GM23338 (cell line): ENCODE measurements around the gene CPE. TPM values are rescaled to one million over a fixed set of nuclear protein-coding genes. Genes with fewer than 3 reads are reported as not detected.

Experiments
- ATAC-seq: fragments of 200-7000 bp; cut with Tn5 transposase; 3 replicates; pipeline ENCODE4 v1.9.1; 2020
- DNase-seq: peaks from one replicate; pipeline ENCODE4 v3.0.0-alpha.2; 2015; ENCODE audit warnings: low spot score
- H2AFZ ChIP-seq: fragments of 200-600 bp; sonication (generic); 2 replicates; pipeline ENCODE4 v1.8.0; 2016; ENCODE audit warnings: antibody characterized with exemption, mild to moderate bottlenecking, moderate library complexity
- H3F3A ChIP-seq: fragments of 200-600 bp; sonication (generic); replicated peaks from 2 replicates; pipeline ENCODE4 v1.8.0; 2017; ENCODE audit warnings: antibody characterized with exemption, mixed run types, low read depth
- H3K27ac ChIP-seq: fragments of 200-600 bp; sonication (generic); 2 replicates; pipeline ENCODE4 v1.6.1; 2016; ENCODE audit warnings: low read depth
- H3K27me3 ChIP-seq: fragments of 200-600 bp; sonication (generic); 2 replicates; pipeline ENCODE4 v1.8.0; 2016; ENCODE audit warnings: mild to moderate bottlenecking, mixed run types, moderate library complexity; ENCODE audit not compliant: insufficient read depth
- H3K36me3 ChIP-seq: fragments of 200-600 bp; sonication (generic); 2 replicates; pipeline ENCODE4 v1.8.0; 2016; ENCODE audit warnings: mild to moderate bottlenecking; ENCODE audit not compliant: insufficient read depth
- H3K4me1 ChIP-seq: fragments of 200-600 bp; sonication (generic); 2 replicates; pipeline ENCODE4 v1.8.0; 2016; ENCODE audit warnings: mild to moderate bottlenecking, moderate library complexity; ENCODE audit not compliant: insufficient read depth
- H3K4me2 ChIP-seq: fragments of 200-600 bp; sonication (generic); 2 replicates; pipeline ENCODE4 v1.7.1; 2017; ENCODE audit warnings: mixed run types
- H3K4me3 ChIP-seq: fragments of 200-600 bp; sonication (generic); 2 replicates; pipeline ENCODE4 v1.6.1; 2016; ENCODE audit warnings: mixed run types
- H3K79me2 ChIP-seq: fragments of 200-600 bp; sonication (generic); replicated peaks from 2 replicates; pipeline ENCODE4 v1.8.0; 2017; ENCODE audit warnings: mild to moderate bottlenecking; ENCODE audit not compliant: insufficient read depth
- H3K9me2 ChIP-seq: fragments of 200-600 bp; sonication (generic); 2 replicates; pipeline ENCODE4 v1.8.0; 2017; ENCODE audit not compliant: insufficient read depth
- H4K20me1 ChIP-seq: fragments of 200-600 bp; sonication (generic); replicated peaks from 2 replicates; pipeline ENCODE4 v1.8.0; 2017; ENCODE audit warnings: mild to moderate bottlenecking; ENCODE audit not compliant: insufficient read depth
- H3K27ac Mint-ChIP-seq: 2 replicates; pipeline ENCODE4 v1.8.0; 2020; ENCODE audit warnings: inconsistent platforms, mild to moderate bottlenecking, moderate library complexity, mixed read lengths
- H3K27me3 Mint-ChIP-seq: 3 replicates; pipeline ENCODE4 v1.8.0; 2022; ENCODE audit warnings: low read depth, mild to moderate bottlenecking, moderate library complexity, mixed read lengths, inconsistent platforms; ENCODE audit not compliant: insufficient read depth, poor library complexity
- H3K36me3 Mint-ChIP-seq: 3 replicates; pipeline ENCODE4 v1.8.0; 2021; ENCODE audit warnings: low read depth, mild to moderate bottlenecking, inconsistent platforms, moderate library complexity, mixed read lengths
- H3K4me1 Mint-ChIP-seq: 3 replicates; pipeline ENCODE4 v1.8.0; 2020; ENCODE audit warnings: mild to moderate bottlenecking, inconsistent platforms, mixed read lengths
- H3K4me3 Mint-ChIP-seq: 3 replicates; pipeline ENCODE4 v1.8.0; 2021; ENCODE audit warnings: moderate library complexity, mild to moderate bottlenecking, inconsistent platforms, mixed read lengths
- H3K9me3 Mint-ChIP-seq: 3 replicates; pipeline ENCODE4 v1.8.0; 2020; ENCODE audit warnings: moderate library complexity, mild to moderate bottlenecking, inconsistent platforms, mixed read lengths
- CREB1 ChIP-seq: fragments of 250-450 bp; sonication (Bioruptor Pico); IDR thresholded peaks from 2 replicates; pipeline ENCODE4 v1.5.0; 2020; ENCODE audit warnings: low read depth, mild to moderate bottlenecking, moderate library complexity
- ETS1 ChIP-seq: IDR thresholded peaks from 2 replicates; pipeline ENCODE4 v1.6.1; 2016; ENCODE audit warnings: antibody characterized with exemption
- EZH2 ChIP-seq: fragments of 200-600 bp; sonication (generic); IDR thresholded peaks from one replicate; pipeline ENCODE4 v1.8.0; 2017; ENCODE audit warnings: antibody characterized with exemption, mild to moderate bottlenecking, low read depth; ENCODE audit not compliant: unreplicated experiment
- EZH2phosphoT487 ChIP-seq: fragments of 200-600 bp; sonication (generic); IDR thresholded peaks from one replicate; pipeline ENCODE4 v1.8.1; 2018; ENCODE audit warnings: antibody characterized with exemption; ENCODE audit not compliant: unreplicated experiment
- JUNB ChIP-seq: IDR thresholded peaks from one replicate; pipeline ENCODE4 v1.6.1; 2016; ENCODE audit warnings: antibody characterized with exemption; ENCODE audit not compliant: unreplicated experiment
- NANOG ChIP-seq: IDR thresholded peaks from 2 replicates; pipeline ENCODE4 v1.6.1; 2016; ENCODE audit warnings: antibody characterized with exemption, borderline replicate concordance
- POLR2AphosphoS5 ChIP-seq: IDR thresholded peaks from 2 replicates; pipeline ENCODE4 v1.6.1; 2016; ENCODE audit warnings: antibody characterized with exemption, low read depth
- REST ChIP-seq: IDR thresholded peaks from one replicate; pipeline ENCODE4 v1.6.1; 2018; ENCODE audit warnings: antibody characterized with exemption; ENCODE audit not compliant: unreplicated experiment
- STAT1 ChIP-seq: IDR thresholded peaks from one replicate; pipeline ENCODE4 v1.6.1; 2016; ENCODE audit warnings: antibody characterized with exemption; ENCODE audit not compliant: unreplicated experiment
- ZNF114 ChIP-seq: fragments of 250-450 bp; sonication (Bioruptor Pico); IDR thresholded peaks from 2 replicates; pipeline ENCODE4 v1.5.0; 2020; ENCODE audit warnings: mild to moderate bottlenecking, moderate library complexity
- ZNF331 ChIP-seq: fragments of 250-450 bp; sonication (Bioruptor Pico); IDR thresholded peaks from 2 replicates; pipeline ENCODE4 v1.5.0; 2020; ENCODE audit warnings: low read depth, mild to moderate bottlenecking, moderate library complexity
- polyA plus RNA-seq: library from polyadenylated mRNA; unstranded; fragments of >200 nt; fragmentation: Nextera tagmentation; extraction: Ambion mirVana; gene quantifications from 2 replicates; pipeline ENCODE4 v1.2.1, GENCODE V29; 2016
- total RNA-seq: library from RNA; depleted of rRNA; stranded (reverse); fragments of >200 nt; shearing (Covaris generic); gene quantifications from 2 replicates; pipeline ENCODE4 v1.2.3, GENCODE V29; 2014
- TF ChIP-seq, protein P1 (sequence below), 2 experiments: fragments of 200-600 bp in 1 of 2; sonication (generic) in 1 of 2; conservative IDR thresholded peaks; 2 replicates each; pipeline versions ENCODE4 v1.5.1 to v1.6.1; 2016 to 2017; ENCODE audit warnings: antibody characterized with exemption in 2 of 2, low read depth in 2 of 2, mild to moderate bottlenecking in 2 of 2, moderate library complexity in 1 of 2
- TF ChIP-seq, protein P2 (sequence below): fragments of 250-450 bp; sonication (Bioruptor Pico); IDR thresholded peaks from 2 replicates; pipeline ENCODE4 v1.5.0; 2020; ENCODE audit warnings: mild to moderate bottlenecking, moderate library complexity

Gene CPE
- total and polyA plus RNA-seq, 2 experiments from 2014 or later, result 10.3 to 16.5 TPM

- peaks cover 21% of the 10 kb centered on the region; the same call in 1 of the 2 replicates for H3K36me3 ChIP-seq
- H3K79me2 ChIP-seq, result no peaks in the 10 kb centered on the region
- no peaks in the 10 kb centered on the region for H3K4me1 ChIP-seq
- TF ChIP-seq ZNF114 (CRISPR knock-in tag) (no peak), JUNB (no peak), POLR2AphosphoS5 (no peak), CREB1 (CRISPR knock-in tag) (no peak), ETS1 (no peak), NANOG (no peak), ZNF331 (CRISPR knock-in tag) (no peak), REST (no peak), EZH2 (no peak), STAT1 (no peak), EZH2phosphoT487 (no peak)
- TF ChIP-seq, protein P1, sequence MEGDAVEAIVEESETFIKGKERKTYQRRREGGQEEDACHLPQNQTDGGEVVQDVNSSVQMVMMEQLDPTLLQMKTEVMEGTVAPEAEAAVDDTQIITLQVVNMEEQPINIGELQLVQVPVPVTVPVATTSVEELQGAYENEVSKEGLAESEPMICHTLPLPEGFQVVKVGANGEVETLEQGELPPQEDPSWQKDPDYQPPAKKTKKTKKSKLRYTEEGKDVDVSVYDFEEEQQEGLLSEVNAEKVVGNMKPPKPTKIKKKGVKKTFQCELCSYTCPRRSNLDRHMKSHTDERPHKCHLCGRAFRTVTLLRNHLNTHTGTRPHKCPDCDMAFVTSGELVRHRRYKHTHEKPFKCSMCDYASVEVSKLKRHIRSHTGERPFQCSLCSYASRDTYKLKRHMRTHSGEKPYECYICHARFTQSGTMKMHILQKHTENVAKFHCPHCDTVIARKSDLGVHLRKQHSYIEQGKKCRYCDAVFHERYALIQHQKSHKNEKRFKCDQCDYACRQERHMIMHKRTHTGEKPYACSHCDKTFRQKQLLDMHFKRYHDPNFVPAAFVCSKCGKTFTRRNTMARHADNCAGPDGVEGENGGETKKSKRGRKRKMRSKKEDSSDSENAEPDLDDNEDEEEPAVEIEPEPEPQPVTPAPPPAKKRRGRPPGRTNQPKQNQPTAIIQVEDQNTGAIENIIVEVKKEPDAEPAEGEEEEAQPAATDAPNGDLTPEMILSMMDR (conservative IDR thresholded peaks at IDR 0.05; ENCODE audit: low read depth in 2 of 2), result no peak
- TF ChIP-seq, protein P2, sequence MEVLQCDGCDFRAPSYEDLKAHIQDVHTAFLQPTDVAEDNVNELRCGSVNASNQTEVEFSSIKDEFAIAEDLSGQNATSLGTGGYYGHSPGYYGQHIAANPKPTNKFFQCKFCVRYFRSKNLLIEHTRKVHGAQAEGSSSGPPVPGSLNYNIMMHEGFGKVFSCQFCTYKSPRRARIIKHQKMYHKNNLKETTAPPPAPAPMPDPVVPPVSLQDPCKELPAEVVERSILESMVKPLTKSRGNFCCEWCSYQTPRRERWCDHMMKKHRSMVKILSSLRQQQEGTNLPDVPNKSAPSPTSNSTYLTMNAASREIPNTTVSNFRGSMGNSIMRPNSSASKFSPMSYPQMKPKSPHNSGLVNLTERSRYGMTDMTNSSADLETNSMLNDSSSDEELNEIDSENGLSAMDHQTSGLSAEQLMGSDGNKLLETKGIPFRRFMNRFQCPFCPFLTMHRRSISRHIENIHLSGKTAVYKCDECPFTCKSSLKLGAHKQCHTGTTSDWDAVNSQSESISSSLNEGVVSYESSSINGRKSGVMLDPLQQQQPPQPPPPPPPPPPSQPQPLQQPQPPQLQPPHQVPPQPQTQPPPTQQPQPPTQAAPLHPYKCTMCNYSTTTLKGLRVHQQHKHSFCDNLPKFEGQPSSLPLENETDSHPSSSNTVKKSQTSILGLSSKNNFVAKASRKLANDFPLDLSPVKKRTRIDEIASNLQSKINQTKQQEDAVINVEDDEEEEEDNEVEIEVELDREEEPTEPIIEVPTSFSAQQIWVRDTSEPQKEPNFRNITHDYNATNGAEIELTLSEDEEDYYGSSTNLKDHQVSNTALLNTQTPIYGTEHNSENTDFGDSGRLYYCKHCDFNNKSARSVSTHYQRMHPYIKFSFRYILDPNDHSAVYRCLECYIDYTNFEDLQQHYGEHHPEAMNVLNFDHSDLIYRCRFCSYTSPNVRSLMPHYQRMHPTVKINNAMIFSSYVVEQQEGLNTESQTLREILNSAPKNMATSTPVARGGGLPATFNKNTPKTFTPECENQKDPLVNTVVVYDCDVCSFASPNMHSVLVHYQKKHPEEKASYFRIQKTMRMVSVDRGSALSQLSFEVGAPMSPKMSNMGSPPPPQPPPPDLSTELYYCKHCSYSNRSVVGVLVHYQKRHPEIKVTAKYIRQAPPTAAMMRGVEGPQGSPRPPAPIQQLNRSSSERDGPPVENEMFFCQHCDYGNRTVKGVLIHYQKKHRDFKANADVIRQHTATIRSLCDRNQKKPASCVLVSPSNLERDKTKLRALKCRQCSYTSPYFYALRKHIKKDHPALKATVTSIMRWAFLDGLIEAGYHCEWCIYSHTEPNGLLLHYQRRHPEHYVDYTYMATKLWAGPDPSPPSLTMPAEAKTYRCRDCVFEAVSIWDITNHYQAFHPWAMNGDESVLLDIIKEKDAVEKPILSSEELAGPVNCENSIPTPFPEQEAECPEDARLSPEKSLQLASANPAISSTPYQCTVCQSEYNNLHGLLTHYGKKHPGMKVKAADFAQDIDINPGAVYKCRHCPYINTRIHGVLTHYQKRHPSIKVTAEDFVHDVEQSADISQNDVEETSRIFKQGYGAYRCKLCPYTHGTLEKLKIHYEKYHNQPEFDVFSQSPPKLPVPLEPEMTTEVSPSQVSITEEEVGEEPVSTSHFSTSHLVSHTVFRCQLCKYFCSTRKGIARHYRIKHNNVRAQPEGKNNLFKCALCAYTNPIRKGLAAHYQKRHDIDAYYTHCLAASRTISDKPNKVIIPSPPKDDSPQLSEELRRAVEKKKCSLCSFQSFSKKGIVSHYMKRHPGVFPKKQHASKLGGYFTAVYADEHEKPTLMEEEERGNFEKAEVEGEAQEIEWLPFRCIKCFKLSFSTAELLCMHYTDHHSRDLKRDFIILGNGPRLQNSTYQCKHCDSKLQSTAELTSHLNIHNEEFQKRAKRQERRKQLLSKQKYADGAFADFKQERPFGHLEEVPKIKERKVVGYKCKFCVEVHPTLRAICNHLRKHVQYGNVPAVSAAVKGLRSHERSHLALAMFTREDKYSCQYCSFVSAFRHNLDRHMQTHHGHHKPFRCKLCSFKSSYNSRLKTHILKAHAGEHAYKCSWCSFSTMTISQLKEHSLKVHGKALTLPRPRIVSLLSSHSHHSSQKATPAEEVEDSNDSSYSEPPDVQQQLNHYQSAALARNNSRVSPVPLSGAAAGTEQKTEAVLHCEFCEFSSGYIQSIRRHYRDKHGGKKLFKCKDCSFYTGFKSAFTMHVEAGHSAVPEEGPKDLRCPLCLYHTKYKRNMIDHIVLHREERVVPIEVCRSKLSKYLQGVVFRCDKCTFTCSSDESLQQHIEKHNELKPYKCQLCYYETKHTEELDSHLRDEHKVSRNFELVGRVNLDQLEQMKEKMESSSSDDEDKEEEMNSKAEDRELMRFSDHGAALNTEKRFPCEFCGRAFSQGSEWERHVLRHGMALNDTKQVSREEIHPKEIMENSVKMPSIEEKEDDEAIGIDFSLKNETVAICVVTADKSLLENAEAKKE (CRISPR knock-in tag), result no peak
- ATAC-seq (no peak), DNase-seq (no peak)
- H2AFZ ChIP-seq, result no peak overlapping the region
- no peaks in the 10 kb centered on the region; the same call in 1 of the 2 replicates for H3K9me2 ChIP-seq
- H3K4me3 ChIP-seq, result no peak overlapping the region
- no peaks in the 10 kb centered on the region for H3K27me3 ChIP-seq
- no peaks in the 10 kb centered on the region for H3K4me1 Mint-ChIP-seq
- peaks cover 7% of the 10 kb centered on the region for H3K27me3 Mint-ChIP-seq
- H3K4me3 Mint-ChIP-seq, result no peak overlapping the region
- peaks cover 52% of the 10 kb centered on the region for H3K36me3 Mint-ChIP-seq
- H3K27ac Mint-ChIP-seq, result no peak overlapping the region
- no peak overlapping the region for H3K27ac ChIP-seq
- no peaks in the 10 kb centered on the region for H4K20me1 ChIP-seq
- H3K9me3 Mint-ChIP-seq, result peaks cover 7% of the 10 kb centered on the region
- no peaks in the 10 kb centered on the region for H3F3A ChIP-seq
- H3K4me2 ChIP-seq, result no peak overlapping the region
These were observed 96.2 kb downstream of the CPE start for GRCh38 chr4:165474784-165475705.
